Activated CD8-positive, alpha-beta T cell treated with anti-CD3 and anti-CD28 coated beads for 36 hours (primary cell): Measurements from ENCODE around the gene MKNK2. TPM values are rescaled to one million over a fixed set of nuclear protein-coding genes. Genes with fewer than 3 reads are reported as not detected.

Source experiments
- ATAC-seq: fragments of 200-7000 bp; cut with Tn5 transposase; one replicate; pipeline ENCODE4 v1.10.0; 2021; ENCODE audit warnings: mild to moderate bottlenecking, moderate library complexity
- CTCF ChIA-PET: fragments of 350-600 bp; sonication (Branson Sonifier 250); formaldehyde crosslinking; loops from one replicate; lab custom pipeline; 2021; ENCODE audit warnings: antibody characterized with exemption; lab: Charles Lee
- POLR2A ChIA-PET: fragments of 350-600 bp; sonication (Branson Sonifier 250); formaldehyde crosslinking; loops from one replicate; lab custom pipeline; 2021; ENCODE audit warnings: antibody characterized with exemption; lab: Charles Lee
- DNase-seq: peaks from one replicate; pipeline ENCODE4 v3.0.0-alpha.2; 2020
- H3K27ac Mint-ChIP-seq: one replicate; pipeline ENCODE4 v1.8.0; 2021; ENCODE audit warnings: mild to moderate bottlenecking, mixed read lengths
- H3K27me3 Mint-ChIP-seq: one replicate; pipeline ENCODE4 v1.8.0; 2021; ENCODE audit warnings: mixed read lengths
- H3K36me3 Mint-ChIP-seq: one replicate; pipeline ENCODE4 v1.8.0; 2021; ENCODE audit warnings: low read depth, mixed read lengths
- H3K4me1 Mint-ChIP-seq: one replicate; pipeline ENCODE4 v1.8.0; 2021; ENCODE audit warnings: low read depth, mixed read lengths
- H3K4me3 Mint-ChIP-seq: one replicate; pipeline ENCODE4 v1.8.0; 2021; ENCODE audit warnings: mild to moderate bottlenecking, moderate library complexity, mixed read lengths
- H3K9me3 Mint-ChIP-seq: one replicate; pipeline ENCODE4 v1.8.0; 2021; ENCODE audit warnings: mixed read lengths
- CTCF ChIP-seq: fragments of 200-600 bp; IDR thresholded peaks from one replicate; pipeline ENCODE4 v1.8.0; 2022; ENCODE audit warnings: antibody characterized with exemption, mild to moderate bottlenecking
- intact Hi-C: fragments of 100-400 bp; cut with micrococcal nuclease; formaldehyde crosslinking; loops from one replicate; pipeline ENCODE4 v1.10.0; 2022
- total RNA-seq, 2 experiments: library from RNA; stranded (reverse); gene quantifications; one replicate each; pipeline ENCODE4 v1.2.3, GENCODE V29; 2021

MKNK2 gene
- total RNA-seq: 100 to 1,000 TPM; 323 to 327 TPM

GRCh38 chr19:2050991-2051772 is at the start of gene MKNK2:
Gene MKNK2, minus strand, starts transcription at chr19:2051244. Its CDS starts 393 bp downstream, at chr19:2050851.
- ChIA-PET CTCF (interaction anchor here (0.9 to 3.1 kb wide), 10 partner anchors 9 to 176 kb away, joined by 3 to 18 read pairs (median 4); no protein-coding TSS in a partner anchor), POLR2A (interaction anchor here (0.6 to 3.3 kb wide), 16 partner anchors 10 to 145 kb away, joined by 3 to 58 read pairs (median 6); partner anchors contain the start of genes ADAT3, IZUMO4, MOB3A and SCAMP4)
- Mint-ChIP-seq H3K9me3 (no peaks in the 10 kb centered on the region), H3K36me3 (peaks cover 14% of the 10 kb centered on the region), H3K4me3 (peak within 1 kb of the TSS; percentile 83), H3K4me1 (peaks cover 52% of the 10 kb centered on the region), H3K27ac (peak within 1 kb of the TSS; percentile 96), H3K27me3 (no peaks in the 10 kb centered on the region)
- intact Hi-C loops: loop anchor here (5.0 kb wide), 1 partner anchor 36 kb away; no protein-coding TSS in a partner anchor
- ATAC-seq: peak; percentile 75
- peak; percentile 49 for TF ChIP-seq CTCF
- DNase-seq: peak; percentile 95

GRCh38 chr19:2100719-2101061 is 49.6 kb upstream of the MKNK2 start:
- peaks cover 29% of the 10 kb centered on the region for H3K36me3 Mint-ChIP-seq
- no peak overlapping the region for H3K4me3 Mint-ChIP-seq
- peaks cover 11% of the 10 kb centered on the region for H3K4me1 Mint-ChIP-seq
- intact Hi-C loops: no loop called here
- H3K9me3 Mint-ChIP-seq: peaks cover 8% of the 10 kb centered on the region
- DNase-seq: no peak
- ChIA-PET CTCF (no interaction called here), POLR2A (no interaction called here)
- TF ChIP-seq CTCF: no peak
- no peak overlapping the region for H3K27ac Mint-ChIP-seq
- H3K27me3 Mint-ChIP-seq: no peaks in the 10 kb centered on the region
- no peak for ATAC-seq

GRCh38 chr19:2099937-2100718 is 49.1 kb upstream of the MKNK2 start:
- intact Hi-C loops: no loop called here
- POLR2A ChIA-PET: no interaction called here
- Mint-ChIP-seq H3K36me3 (peaks cover 27% of the 10 kb centered on the region), H3K4me3 (no peak overlapping the region), H3K9me3 (peaks cover 3% of the 10 kb centered on the region), H3K27ac (no peak overlapping the region), H3K27me3 (no peaks in the 10 kb centered on the region), H3K4me1 (peaks cover 11% of the 10 kb centered on the region)
- no peak for DNase-seq
- CTCF ChIA-PET: no interaction called here
- ATAC-seq: no peak
- no peak for TF ChIP-seq CTCF

GRCh38 chr19:2099054-2099501 is 48.0 kb upstream of the MKNK2 start:
- no peaks in the 10 kb centered on the region for H3K9me3 Mint-ChIP-seq
- no peak for DNase-seq
- no peak for ATAC-seq
- ChIA-PET POLR2A (no interaction called here), CTCF (interaction anchor here (0.8 kb wide), 1 partner anchor 30 kb away, joined by 3 read pairs; no protein-coding TSS in a partner anchor)
- peaks cover 16% of the 10 kb centered on the region for H3K4me1 Mint-ChIP-seq
- peaks cover 26% of the 10 kb centered on the region for H3K36me3 Mint-ChIP-seq
- no peaks in the 10 kb centered on the region for H3K27me3 Mint-ChIP-seq
- no peak for TF ChIP-seq CTCF
- H3K27ac Mint-ChIP-seq: no peak overlapping the region
- intact Hi-C loops: no loop called here
- H3K4me3 Mint-ChIP-seq: no peak overlapping the region
